Myocyte (in vitro differentiated cells): ENCODE data around the gene TRIP4. TPM values are rescaled to one million over a fixed set of nuclear protein-coding genes. Genes with fewer than 3 reads are reported as not detected.

ENCODE experiments used
- DNase-seq: peaks from one replicate; pipeline ENCODE4 v3.0.0-alpha.2; 2012; ENCODE audit warnings: low read depth
- total RNA-seq: library from RNA; depleted of rRNA; stranded (reverse); fragments of >200 nt; gene quantifications from 2 replicates; pipeline ENCODE4 v1.2.3, GENCODE V29; 2014

Gene TRIP4
- total RNA-seq, 1 donor from 2014 or later: 8.3 TPM

GRCh38 chr15:64444836-64445235, 57.2 kb downstream of the TRIP4 start:
- DNase-seq: no peak

- DNase-seq: no peak
These were observed 60.1 kb downstream of the TRIP4 start for GRCh38 chr15:64447536-64448315.

GRCh38 chr15:64452988-64453688, 65.5 kb downstream of the TRIP4 start:
- peak; percentile 44 for DNase-seq

- DNase-seq: no peak
These were observed 66.0 kb downstream of the TRIP4 start for GRCh38 chr15:64453689-64454037.

DNA sequence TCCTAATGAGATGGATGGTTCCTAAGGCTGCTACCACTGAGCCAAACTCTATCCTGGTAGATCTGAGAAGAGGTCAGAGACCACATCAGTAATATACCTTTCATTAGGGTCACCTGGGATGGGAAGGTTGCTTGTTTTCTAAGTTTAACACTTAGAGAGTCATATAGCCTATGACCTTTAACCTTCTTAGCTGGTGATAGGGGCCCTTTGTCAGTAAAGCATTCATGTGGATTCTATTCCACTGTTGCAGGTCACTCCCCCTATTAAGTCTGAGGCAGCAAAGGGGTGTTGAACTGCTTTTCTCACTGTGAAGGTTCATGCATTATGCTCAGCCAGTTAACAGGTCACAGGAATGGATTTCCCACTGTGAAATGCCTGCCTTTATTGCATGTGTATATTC, 66.6 kb downstream of the TRIP4 start:
- no peak for DNase-seq

GRCh38 chr15:64455961-64456371, 68.3 kb downstream of the TRIP4 start:
- DNase-seq: no peak

- DNase-seq: no peak
These were observed 69.0 kb downstream of the TRIP4 start for GRCh38 chr15:64456634-64457108.

- DNase-seq: no peak
These were observed 71.6 kb downstream of the TRIP4 start for GRCh38 chr15:64459066-64459781.

- DNase-seq: peak; percentile 98
These were observed 72.6 kb downstream of the TRIP4 start, which contains the start of gene ZNF609 for GRCh38 chr15:64460206-64460723. TSS of gene ZNF609 (plus strand) at chr15:64460578. CDS start at chr15:64499420, 38,842 bp downstream.

DNA sequence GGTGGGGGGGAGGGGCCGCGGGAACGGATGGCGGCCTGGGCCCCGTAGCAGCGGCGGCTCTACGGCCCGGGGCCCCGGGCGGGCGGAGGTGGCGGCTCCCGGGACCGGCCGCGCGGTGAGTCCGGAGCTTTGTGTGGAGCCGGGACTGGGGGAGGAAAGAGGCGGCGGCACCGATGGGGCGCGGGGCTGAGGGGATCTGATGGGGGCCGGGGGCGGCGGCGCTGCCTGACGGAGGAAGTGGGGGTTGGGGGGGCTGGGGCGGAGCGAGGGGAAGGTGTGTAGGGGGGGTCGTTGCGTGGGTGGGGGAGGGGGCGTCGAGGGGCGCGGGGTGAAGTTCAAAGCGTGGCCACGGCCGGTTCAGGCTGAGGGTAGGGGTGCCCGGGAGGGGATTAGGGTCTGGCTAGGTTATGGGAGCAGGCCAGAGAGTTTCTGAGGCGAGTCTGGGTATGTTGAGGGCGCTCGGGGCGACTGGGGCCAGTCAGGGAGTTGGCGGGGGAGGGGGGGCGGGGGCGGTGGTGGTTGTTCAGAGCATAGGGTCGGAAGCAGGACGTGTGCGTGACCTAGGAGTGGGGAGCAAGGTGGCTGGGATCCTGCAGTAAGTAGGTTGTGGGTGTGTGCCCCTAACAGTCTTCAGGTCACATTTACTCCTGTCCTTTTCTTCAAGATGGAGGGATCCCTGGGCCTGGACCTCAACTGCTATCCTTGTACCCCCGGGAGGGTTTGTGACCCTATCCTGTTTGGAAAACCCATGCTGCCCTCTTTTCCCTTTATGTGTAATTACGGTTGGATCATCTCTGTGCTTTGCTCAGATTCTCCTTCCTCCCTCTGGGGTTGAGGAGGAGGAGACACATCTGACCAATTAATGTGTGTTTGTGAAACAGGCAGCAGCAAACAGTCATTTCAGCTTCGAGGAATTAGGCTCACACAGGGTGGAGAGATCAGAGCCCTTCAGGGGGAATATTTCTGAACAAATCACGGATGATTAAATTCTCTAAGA, 73.4 kb downstream of the TRIP4 start:
- DNase-seq: peak; percentile 85

DNA sequence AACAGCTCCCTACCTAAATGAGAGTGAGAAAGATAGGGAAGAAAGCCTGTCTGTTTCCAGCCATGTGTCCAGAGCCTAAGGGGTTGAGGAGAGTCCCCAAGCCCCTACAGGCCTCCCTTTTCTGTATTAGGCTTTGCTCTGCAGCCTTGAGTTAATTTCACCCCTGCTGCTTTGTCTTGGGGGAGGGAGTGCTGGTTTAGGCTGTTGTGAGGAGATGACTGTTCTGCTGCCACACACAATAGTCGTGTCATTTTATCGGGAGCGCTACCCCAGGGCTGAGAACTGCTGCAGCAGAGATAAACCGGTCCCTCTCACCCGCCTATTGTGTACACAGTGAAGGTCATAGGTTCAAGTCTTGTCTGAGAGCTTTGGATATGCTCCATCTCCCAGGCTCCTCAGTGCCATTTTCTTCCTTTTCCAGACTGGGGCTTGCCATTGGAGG, 74.1 kb downstream of the TRIP4 start:
- DNase-seq: peak; percentile 25

GRCh38 chr15:64462492-64462891, 74.9 kb downstream of the TRIP4 start:
- no peak for DNase-seq

GRCh38 chr15:64464276-64465005, 76.8 kb downstream of the TRIP4 start:
- DNase-seq: peak; percentile 56

- no peak for DNase-seq
These were observed 78.9 kb downstream of the TRIP4 start for GRCh38 chr15:64466408-64467141.

DNA sequence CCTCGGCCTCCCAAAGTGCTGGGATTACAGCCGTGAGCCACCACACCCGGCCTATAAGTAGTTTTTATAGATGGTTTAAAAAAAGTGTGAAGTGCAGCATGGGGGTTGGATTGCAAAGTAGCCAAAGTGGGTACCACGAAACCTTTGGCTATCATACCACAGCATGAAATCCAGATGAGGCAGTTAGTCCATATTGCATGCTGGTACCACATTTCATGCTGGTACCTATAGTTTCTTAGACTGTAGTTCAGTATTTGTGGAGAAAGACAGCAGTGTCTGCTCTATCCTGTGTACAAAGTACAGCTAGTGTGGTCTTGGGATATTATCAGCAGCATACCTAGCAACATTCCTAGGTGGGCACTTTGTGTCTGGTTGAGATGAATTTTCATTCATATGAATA, 84.5 kb downstream of the TRIP4 start:
- DNase-seq: no peak

GRCh38 chr15:64474846-64475245, 87.2 kb downstream of the TRIP4 start:
- DNase-seq: no peak

- no peak for DNase-seq
These were observed 88.9 kb downstream of the TRIP4 start for GRCh38 chr15:64476550-64476949.

- no peak for DNase-seq
These were observed 91.2 kb downstream of the TRIP4 start for GRCh38 chr15:64478863-64479262.

- no peak for DNase-seq
These were observed 93.3 kb downstream of the TRIP4 start for GRCh38 chr15:64480891-64481290.
